Mammary epithelial cell (primary cell): ENCODE measurements around the gene DNAJC6.

Experiments
- CTCF ChIP-seq, 2 donors: IDR thresholded peaks in 1 of 2; conservative IDR thresholded peaks in 1 of 2; 2 replicates each; pipeline ENCODE4 v1.5.1; 2011 to 2012; ENCODE audit warnings: inconsistent platforms in 2 of 2, low read length in 2 of 2, mild to moderate bottlenecking in 2 of 2, control low read depth in 1 of 2, low read depth in 1 of 2; ENCODE audit not compliant: insufficient read depth in 1 of 2; ENCODE audit errors: extremely low read depth in 1 of 2
- EZH2 ChIP-seq: IDR thresholded peaks from 2 replicates; pipeline ENCODE4 v1.6.1; 2012; ENCODE audit warnings: low read length, inconsistent platforms, borderline replicate concordance

GRCh38 chr1:65441464-65441863, 132.1 kb downstream of the DNAJC6 start:
- TF ChIP-seq EZH2 (no peak), CTCF (conservative IDR thresholded peaks at IDR 0.05 in 1 of 2, IDR thresholded peaks at IDR 0.05 in 1 of 2; ENCODE audit: extremely low read depth in 1 of 2, insufficient read depth in 1 of 2, low read depth in 1 of 2, low read length in 2 of 2) (no peak)
